ENCODE data around the gene KRTAP10-11.

- no peak for TF ChIP-seq EZH2 (IDR thresholded peaks at IDR 0.05; ENCODE audit: borderline replicate concordance, low read length)
- TF ChIP-seq CTCF (conservative IDR thresholded peaks at IDR 0.05 in 1 of 2, IDR thresholded peaks at IDR 0.05 in 1 of 2; ENCODE audit: extremely low read depth in 1 of 2, insufficient read depth in 1 of 2, low read depth in 1 of 2, low read length in 2 of 2) = no peak
Measured at GRCh38 chr21:44602463-44602850, 43.8 kb upstream of the KRTAP10-11 start.

Data from mammary epithelial cell (primary cell).